ENCODE data around the gene TRPM6. TPM values are rescaled to one million over a fixed set of nuclear protein-coding genes. Genes with fewer than 3 reads are reported as not detected.

The TRPM6 gene
- polyA plus RNA-seq, 1 experiment = 0.02 TPM

GRCh38 chr9:74876382-74876949 lies 11.3 kb downstream of the TRPM6 start:
- H3K27me3 ChIP-seq (ENCODE audit: control insufficient read depth, insufficient read depth, low read length) = no peaks in the 10 kb centered on the region
- H3K36me3 ChIP-seq (ENCODE audit: control insufficient read depth, insufficient read depth, low read length) = no peaks in the 10 kb centered on the region
- TF ChIP-seq, protein P1, sequence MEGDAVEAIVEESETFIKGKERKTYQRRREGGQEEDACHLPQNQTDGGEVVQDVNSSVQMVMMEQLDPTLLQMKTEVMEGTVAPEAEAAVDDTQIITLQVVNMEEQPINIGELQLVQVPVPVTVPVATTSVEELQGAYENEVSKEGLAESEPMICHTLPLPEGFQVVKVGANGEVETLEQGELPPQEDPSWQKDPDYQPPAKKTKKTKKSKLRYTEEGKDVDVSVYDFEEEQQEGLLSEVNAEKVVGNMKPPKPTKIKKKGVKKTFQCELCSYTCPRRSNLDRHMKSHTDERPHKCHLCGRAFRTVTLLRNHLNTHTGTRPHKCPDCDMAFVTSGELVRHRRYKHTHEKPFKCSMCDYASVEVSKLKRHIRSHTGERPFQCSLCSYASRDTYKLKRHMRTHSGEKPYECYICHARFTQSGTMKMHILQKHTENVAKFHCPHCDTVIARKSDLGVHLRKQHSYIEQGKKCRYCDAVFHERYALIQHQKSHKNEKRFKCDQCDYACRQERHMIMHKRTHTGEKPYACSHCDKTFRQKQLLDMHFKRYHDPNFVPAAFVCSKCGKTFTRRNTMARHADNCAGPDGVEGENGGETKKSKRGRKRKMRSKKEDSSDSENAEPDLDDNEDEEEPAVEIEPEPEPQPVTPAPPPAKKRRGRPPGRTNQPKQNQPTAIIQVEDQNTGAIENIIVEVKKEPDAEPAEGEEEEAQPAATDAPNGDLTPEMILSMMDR (IDR thresholded peaks at IDR 0.05; ENCODE audit: insufficient read depth, low read depth, low read length) = no peak
- ChIA-PET CTCF (no interaction called here), POLR2A (no interaction called here)
- H3K4me3 ChIP-seq (ENCODE audit: low read depth, low read length) = no peak overlapping the region
- DNase-seq (ENCODE audit: low read depth) = no peak

- Histone ChIP-seq H3K36me3 (ENCODE audit: control insufficient read depth, insufficient read depth, low read length) (no peaks in the 10 kb centered on the region), H3K27me3 (ENCODE audit: control insufficient read depth, insufficient read depth, low read length) (no peaks in the 10 kb centered on the region), H3K4me3 (ENCODE audit: low read depth, low read length) (no peak overlapping the region)
- TF ChIP-seq, protein P1 (IDR thresholded peaks at IDR 0.05; ENCODE audit: insufficient read depth, low read depth, low read length) = no peak
- DNase-seq (ENCODE audit: low read depth) = no peak
- ChIA-PET POLR2A (no interaction called here), CTCF (no interaction called here)
Observed at GRCh38 chr9:74875656-74876055, 12.1 kb downstream of the TRPM6 start.

DNA sequence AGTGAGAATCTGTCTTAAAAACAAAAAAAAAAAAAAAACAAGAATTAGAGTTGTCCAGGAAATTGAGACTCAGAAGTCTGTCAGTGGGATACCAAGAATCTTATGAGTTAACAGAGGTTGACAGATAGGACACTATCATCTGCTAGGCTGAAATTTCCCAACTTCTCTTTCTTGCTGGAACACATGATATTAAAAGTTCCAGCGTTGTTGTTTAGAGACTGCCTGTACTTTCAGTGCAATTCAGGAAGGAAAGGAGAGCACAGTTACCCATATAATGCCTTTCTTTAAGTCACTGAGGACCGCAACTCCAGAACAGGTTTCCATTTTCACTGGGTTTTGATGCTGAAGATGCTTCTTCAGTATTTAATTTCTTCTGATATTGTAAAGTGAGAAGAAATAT lies 13.5 kb downstream of the TRPM6 start:
- Histone ChIP-seq H3K4me3 (ENCODE audit: low read depth, low read length) (no peak overlapping the region), H3K36me3 (ENCODE audit: control insufficient read depth, insufficient read depth, low read length) (no peaks in the 10 kb centered on the region), H3K27me3 (ENCODE audit: control insufficient read depth, insufficient read depth, low read length) (no peaks in the 10 kb centered on the region)
- no peak for DNase-seq (ENCODE audit: low read depth)
- TF ChIP-seq, protein P1 (IDR thresholded peaks at IDR 0.05; ENCODE audit: insufficient read depth, low read depth, low read length) = no peak
- ChIA-PET POLR2A (no interaction called here), CTCF (interaction anchor here (0.6 kb wide), 1 partner anchor 25 kb away, joined by 3 read pairs; no protein-coding TSS in a partner anchor)

- no peak overlapping the region for H3K4me3 ChIP-seq (ENCODE audit: low read depth, low read length)
- TF ChIP-seq, protein P1 (IDR thresholded peaks at IDR 0.05; ENCODE audit: insufficient read depth, low read depth, low read length) = no peak
- no peaks in the 10 kb centered on the region for H3K27me3 ChIP-seq (ENCODE audit: control insufficient read depth, insufficient read depth, low read length)
- DNase-seq (ENCODE audit: low read depth) = no peak
- ChIA-PET POLR2A (no interaction called here), CTCF (no interaction called here)
- H3K36me3 ChIP-seq (ENCODE audit: control insufficient read depth, insufficient read depth, low read length) = no peaks in the 10 kb centered on the region
Observed at GRCh38 chr9:74872619-74873233, 15.0 kb downstream of the TRPM6 start.

DNA sequence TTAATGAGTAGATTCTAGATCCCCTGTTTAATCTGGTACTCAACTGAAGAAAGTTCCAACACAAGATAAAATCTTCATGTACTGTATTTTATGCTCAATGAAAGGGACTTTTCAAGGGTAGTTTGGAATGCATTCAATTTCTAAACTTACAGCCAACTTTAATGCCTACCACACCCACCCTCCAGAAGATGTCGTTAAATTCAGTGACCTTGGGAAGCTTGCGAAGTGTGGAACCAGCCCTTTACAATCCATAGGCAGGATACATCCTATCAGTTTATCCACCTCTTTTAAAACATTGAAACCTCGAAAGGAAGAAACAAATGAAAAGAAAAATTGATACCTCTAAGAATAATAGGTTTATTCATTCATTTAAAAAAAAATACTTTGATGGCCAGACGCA lies 20.2 kb downstream of the TRPM6 start:
- TF ChIP-seq, protein P1 (IDR thresholded peaks at IDR 0.05; ENCODE audit: insufficient read depth, low read depth, low read length) = no peak
- ChIA-PET POLR2A (no interaction called here), CTCF (no interaction called here)
- no peak for DNase-seq (ENCODE audit: low read depth)
- Histone ChIP-seq H3K36me3 (ENCODE audit: control insufficient read depth, insufficient read depth, low read length) (no peaks in the 10 kb centered on the region), H3K4me3 (ENCODE audit: low read depth, low read length) (no peak overlapping the region), H3K27me3 (ENCODE audit: control insufficient read depth, insufficient read depth, low read length) (no peaks in the 10 kb centered on the region)

Data from BJ (cell line).